Bronchial smooth muscle cell (primary cell): ENCODE measurements around the gene EVI2A. TPM values are rescaled to one million over a fixed set of nuclear protein-coding genes. Genes with fewer than 3 reads are reported as not detected.

Experiments used
- total RNA-seq: library from RNA; depleted of rRNA; stranded (reverse); fragments of >200 nt; gene quantifications from 2 replicates; pipeline ENCODE4 v1.2.1, GENCODE V29; 2014

The EVI2A gene, protein sequence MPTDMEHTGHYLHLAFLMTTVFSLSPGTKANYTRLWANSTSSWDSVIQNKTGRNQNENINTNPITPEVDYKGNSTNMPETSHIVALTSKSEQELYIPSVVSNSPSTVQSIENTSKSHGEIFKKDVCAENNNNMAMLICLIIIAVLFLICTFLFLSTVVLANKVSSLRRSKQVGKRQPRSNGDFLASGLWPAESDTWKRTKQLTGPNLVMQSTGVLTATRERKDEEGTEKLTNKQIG
- total RNA-seq = 2.4 and 3.8 TPM in 2 replicates

DNA sequence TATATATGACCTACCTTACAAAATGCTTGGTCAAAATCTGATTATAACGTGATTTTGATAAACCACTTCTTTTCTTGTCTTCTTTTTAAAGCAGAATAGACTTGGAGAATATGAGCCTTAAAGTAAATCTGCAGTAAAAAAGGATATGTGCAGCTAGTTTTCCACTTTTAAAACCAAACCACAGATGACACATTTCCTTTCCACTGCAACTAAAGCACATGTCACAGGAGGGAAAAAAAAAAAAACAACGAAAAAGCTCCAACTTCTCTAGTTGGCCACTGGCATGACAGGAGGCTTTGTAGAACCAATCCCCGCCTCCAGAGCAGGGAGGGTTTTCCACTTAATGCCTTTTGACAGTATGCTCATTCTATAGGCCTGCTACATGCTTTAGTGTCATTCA, at the start of gene EVI2A:
Gene EVI2A (minus strand): TSS at position 142 of the 400 bp plus-strand sequence. CDS start 2,609 bp downstream, outside the sequence.

DNA sequence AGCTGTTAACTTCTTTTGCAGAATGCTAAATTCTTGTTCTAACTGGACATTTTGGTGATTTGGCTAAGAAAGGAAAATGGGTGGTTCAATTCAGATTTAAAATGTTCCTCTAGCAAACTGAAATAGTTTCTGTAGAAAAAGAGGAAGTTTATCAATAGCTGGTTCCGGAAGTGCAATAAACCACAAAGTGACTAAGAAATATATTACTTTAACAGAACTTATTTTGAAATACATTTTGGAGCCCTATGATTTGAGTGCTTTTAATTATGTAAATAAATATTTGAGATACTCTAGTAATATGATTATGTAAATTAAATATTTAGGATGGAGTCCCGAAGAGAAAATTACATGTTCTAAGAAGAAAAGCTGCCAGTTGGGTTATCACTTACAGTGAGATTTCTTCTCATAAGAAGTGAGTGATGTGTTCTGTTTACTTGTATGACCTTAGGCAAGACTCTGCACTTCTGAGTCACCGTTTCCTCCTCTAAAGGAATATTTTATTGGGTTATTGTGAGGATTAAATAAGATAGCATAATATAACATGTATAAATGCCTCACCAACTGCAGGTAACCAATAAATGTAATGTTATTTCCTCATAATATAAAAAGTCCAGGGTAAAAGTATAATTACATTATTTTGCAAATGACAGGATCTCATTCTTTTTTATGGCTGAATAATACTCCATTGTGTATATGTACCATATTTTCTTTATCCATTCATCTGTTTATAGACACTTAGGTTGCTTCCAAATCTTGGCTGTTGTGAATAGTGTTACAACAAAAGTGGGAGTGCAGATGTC, 7.2 kb downstream of the EVI2A start, which contains the start of gene EVI2B:
Gene EVI2B (minus strand): TSS at position 73 of the 800 bp plus-strand sequence. CDS start 8,445 bp downstream, outside the sequence.

DNA sequence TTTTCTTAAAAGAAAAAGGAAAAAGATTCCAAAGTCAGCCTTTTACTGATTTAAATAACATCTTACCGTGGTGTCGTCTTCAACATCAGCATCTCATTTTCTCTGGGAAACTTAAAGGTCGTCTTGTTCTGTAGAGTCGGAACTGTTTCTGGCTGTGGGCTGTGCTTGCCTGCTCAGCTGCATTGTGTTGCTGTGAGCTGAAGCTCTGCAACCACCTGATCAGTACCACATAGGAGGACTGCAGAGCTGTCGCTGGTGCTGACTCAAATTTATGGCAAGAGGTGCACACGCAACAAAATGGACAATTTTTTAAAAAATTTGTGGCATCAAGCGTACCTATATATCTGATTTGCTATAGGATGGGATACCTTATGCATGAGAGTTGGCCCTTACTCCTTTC, 24.3 kb downstream of the EVI2A start, which contains the start of gene OMG:
Gene OMG (minus strand): TSS at position 150 of the 400 bp plus-strand sequence. CDS start 908 bp downstream, outside the sequence.

Other genes starting within 250 kb of the EVI2A start
- gene NF1, start 226.6 kb downstream of the EVI2A start, total RNA-seq = 34.0 and 45.9 TPM in 2 replicates
- gene OMG, start 24.4 kb downstream of the EVI2A start, total RNA-seq = 5.1 and 8.5 TPM in 2 replicates
- 0.16 TPM in 1 of 2 replicates, not detected in the other for gene EVI2B, start 7.6 kb downstream of the EVI2A start, total RNA-seq
- 0.16 and 3.6 TPM in 2 replicates for gene RAB11FIP4, start 70.1 kb upstream of the EVI2A start, total RNA-seq